AG10803 (cell line): ENCODE measurements around the gene PTH1R.

ENCODE experiments used
- DNase-seq: peaks from one replicate; pipeline ENCODE4 v3.0.0; 2010; ENCODE audit warnings: low read depth
- H3K4me3 ChIP-seq: 2 replicates; pipeline ENCODE4 v1.5.1; 2011; ENCODE audit warnings: mild to moderate bottlenecking, low read length, control low read depth
- CTCF ChIP-seq: conservative IDR thresholded peaks from 2 replicates; pipeline ENCODE4 v1.5.1; 2011; ENCODE audit warnings: mild to moderate bottlenecking, low read length, control low read depth, inconsistent platforms

PTH1R gene

GRCh38 chr3:46880884-46881595 lies 3.5 kb downstream of the PTH1R start:
- TF ChIP-seq CTCF, result no peak
- no peak for DNase-seq
- peak overlapping the region; percentile 2; the same call in 1 of the 2 replicates for H3K4me3 ChIP-seq

- peak overlapping the region; percentile 55 for H3K4me3 ChIP-seq
- TF ChIP-seq CTCF, result no peak
- DNase-seq, result no peak
These were observed 4.3 kb downstream of the PTH1R start for GRCh38 chr3:46881596-46882376.

GRCh38 chr3:46882377-46883053 lies 5.0 kb downstream of the PTH1R start:
- no peak for TF ChIP-seq CTCF
- no peak for DNase-seq
- H3K4me3 ChIP-seq, result peak overlapping the region; percentile 55

GRCh38 chr3:46883054-46883829 lies 5.7 kb downstream of the PTH1R start:
- no peak for DNase-seq
- H3K4me3 ChIP-seq, result peak overlapping the region; percentile 55
- TF ChIP-seq CTCF, result no peak

- peak overlapping the region; percentile 17 for H3K4me3 ChIP-seq
- TF ChIP-seq CTCF, result no peak
- DNase-seq, result no peak
These were observed 6.3 kb downstream of the PTH1R start for GRCh38 chr3:46883830-46884185.

- DNase-seq, result no peak
- no peak overlapping the region for H3K4me3 ChIP-seq
- TF ChIP-seq CTCF, result no peak
These were observed 6.9 kb downstream of the PTH1R start for GRCh38 chr3:46884427-46884826.
